Panc1 (cell line): Measurements from ENCODE around the gene SNHG17.

Experiments
- CTCF ChIP-seq: fragments of 450-650 bp; IDR thresholded peaks from 2 replicates; pipeline ENCODE4 v1.5.1; 2017; ENCODE audit warnings: mild to moderate bottlenecking
- POLR2AphosphoS5 ChIP-seq: IDR thresholded peaks from 2 replicates; pipeline ENCODE4 v1.6.1; 2012; ENCODE audit warnings: mild to moderate bottlenecking, low read depth, low read length, moderate library complexity
- SIN3A ChIP-seq: IDR thresholded peaks from 2 replicates; pipeline ENCODE4 v1.6.1; 2012; ENCODE audit warnings: low read depth, mild to moderate bottlenecking, low read length, moderate library complexity, borderline replicate concordance; ENCODE audit not compliant: insufficient read depth
- TF ChIP-seq, protein P1 (sequence below), 2 experiments: IDR thresholded peaks; 2 replicates each; pipeline ENCODE4 v1.6.1; 2011 to 2012; ENCODE audit warnings: low read depth in 2 of 2, control low read depth in 1 of 2, low read length in 1 of 2, mild to moderate bottlenecking in 1 of 2, moderate library complexity in 1 of 2; ENCODE audit not compliant: insufficient read depth in 1 of 2

GRCh38 chr20:38453941-38454340 lies 18.8 kb upstream of the SNHG17 start:
- TF ChIP-seq CTCF (no peak), SIN3A (no peak), POLR2AphosphoS5 (no peak)
- TF ChIP-seq, protein P1, sequence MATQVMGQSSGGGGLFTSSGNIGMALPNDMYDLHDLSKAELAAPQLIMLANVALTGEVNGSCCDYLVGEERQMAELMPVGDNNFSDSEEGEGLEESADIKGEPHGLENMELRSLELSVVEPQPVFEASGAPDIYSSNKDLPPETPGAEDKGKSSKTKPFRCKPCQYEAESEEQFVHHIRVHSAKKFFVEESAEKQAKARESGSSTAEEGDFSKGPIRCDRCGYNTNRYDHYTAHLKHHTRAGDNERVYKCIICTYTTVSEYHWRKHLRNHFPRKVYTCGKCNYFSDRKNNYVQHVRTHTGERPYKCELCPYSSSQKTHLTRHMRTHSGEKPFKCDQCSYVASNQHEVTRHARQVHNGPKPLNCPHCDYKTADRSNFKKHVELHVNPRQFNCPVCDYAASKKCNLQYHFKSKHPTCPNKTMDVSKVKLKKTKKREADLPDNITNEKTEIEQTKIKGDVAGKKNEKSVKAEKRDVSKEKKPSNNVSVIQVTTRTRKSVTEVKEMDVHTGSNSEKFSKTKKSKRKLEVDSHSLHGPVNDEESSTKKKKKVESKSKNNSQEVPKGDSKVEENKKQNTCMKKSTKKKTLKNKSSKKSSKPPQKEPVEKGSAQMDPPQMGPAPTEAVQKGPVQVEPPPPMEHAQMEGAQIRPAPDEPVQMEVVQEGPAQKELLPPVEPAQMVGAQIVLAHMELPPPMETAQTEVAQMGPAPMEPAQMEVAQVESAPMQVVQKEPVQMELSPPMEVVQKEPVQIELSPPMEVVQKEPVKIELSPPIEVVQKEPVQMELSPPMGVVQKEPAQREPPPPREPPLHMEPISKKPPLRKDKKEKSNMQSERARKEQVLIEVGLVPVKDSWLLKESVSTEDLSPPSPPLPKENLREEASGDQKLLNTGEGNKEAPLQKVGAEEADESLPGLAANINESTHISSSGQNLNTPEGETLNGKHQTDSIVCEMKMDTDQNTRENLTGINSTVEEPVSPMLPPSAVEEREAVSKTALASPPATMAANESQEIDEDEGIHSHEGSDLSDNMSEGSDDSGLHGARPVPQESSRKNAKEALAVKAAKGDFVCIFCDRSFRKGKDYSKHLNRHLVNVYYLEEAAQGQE (IDR thresholded peaks at IDR 0.05; ENCODE audit: insufficient read depth in 1 of 2, low read depth in 2 of 2, low read length in 1 of 2): no peak
